Activated CD8-positive, alpha-beta memory T cell treated with anti-CD3 and anti-CD28 coated beads, Interleukin-2, amount 50 U/mL, for 24 hours (primary cell): ENCODE measurements around the gene MAN2A2.

Source experiments
- DNase-seq: peaks from one replicate; pipeline ENCODE4 v3.0.0-alpha.2; 2020; ENCODE audit errors: extremely low read depth

The MAN2A2 gene

GRCh38 chr15:90942354-90943120, 39.4 kb downstream of the MAN2A2 start:
- DNase-seq: no peak

- DNase-seq: no peak
Observed at GRCh38 chr15:90945091-90945490, 42.0 kb downstream of the MAN2A2 start.

- DNase-seq: no peak
Observed at GRCh38 chr15:90946538-90946937, 43.4 kb downstream of the MAN2A2 start.

DNA sequence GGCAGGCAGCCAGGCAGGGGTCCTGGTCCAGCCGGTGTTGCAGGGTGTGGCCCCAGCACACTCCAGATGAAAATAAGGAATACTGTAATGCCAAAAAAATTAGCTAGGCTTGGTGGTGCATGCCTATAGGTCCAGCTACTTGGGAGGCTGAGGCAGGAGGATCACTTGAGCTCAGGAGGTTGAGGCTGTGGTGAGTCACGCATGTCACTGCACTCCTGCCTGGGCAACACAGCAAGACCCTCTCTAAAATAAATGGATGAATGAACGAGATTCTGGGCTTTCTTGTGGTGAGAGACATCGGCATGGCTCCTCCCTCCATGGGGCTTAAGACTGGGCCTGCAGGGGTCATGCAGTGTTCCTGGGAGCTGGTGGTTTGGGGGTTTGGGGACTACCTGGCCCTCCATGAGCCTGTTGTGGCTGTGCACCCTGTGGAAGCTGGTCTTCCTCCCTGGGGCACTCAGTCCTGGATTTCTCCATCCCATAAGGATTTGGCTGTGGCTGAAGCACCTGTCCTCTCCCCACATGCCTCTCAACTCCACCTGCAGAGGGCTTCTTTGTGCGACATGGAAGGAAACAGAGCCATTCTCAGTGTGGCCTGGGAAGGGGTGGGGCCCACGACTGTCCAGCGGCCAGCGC, 44.0 kb downstream of the MAN2A2 start:
- DNase-seq: no peak

GRCh38 chr15:90947577-90948357, 44.7 kb downstream of the MAN2A2 start:
- no peak for DNase-seq

DNA sequence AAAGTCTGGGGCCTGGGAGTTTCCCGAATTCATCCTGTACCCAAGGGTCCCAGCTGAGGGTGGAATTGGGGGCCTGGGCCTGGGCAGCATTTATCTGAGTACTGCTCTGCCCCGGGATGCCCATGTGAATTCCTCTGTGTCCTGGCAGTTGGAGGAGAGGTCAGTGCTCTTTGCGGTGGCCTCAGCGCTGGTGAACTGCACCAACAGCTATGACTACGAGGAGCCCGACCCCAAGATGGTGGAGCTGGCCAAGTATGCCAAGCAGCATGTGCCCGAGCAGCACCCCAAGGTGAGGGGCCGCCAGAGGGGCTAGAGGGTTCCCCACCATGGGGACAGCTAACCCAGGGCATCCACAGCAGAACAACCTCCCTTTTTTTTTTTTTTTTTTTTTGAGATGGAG, 45.4 kb downstream of the MAN2A2 start:
- DNase-seq: no peak

GRCh38 chr15:90949979-90950675, 47.0 kb downstream of the MAN2A2 start:
- DNase-seq: no peak

GRCh38 chr15:90950676-90951075, 47.6 kb downstream of the MAN2A2 start:
- no peak for DNase-seq

GRCh38 chr15:90952901-90953677, 50.0 kb downstream of the MAN2A2 start:
- no peak for DNase-seq

GRCh38 chr15:90953947-90954711, 51.0 kb downstream of the MAN2A2 start:
- DNase-seq: no peak

- peak; percentile 74 for DNase-seq
Observed at GRCh38 chr15:90954712-90955623, 51.9 kb downstream of the MAN2A2 start, which contains the start of gene RCCD1. TSS of gene RCCD1 (plus strand) at chr15:90954884. CDS start at chr15:90956735, 1,851 bp downstream.

GRCh38 chr15:90955624-90956273, 52.6 kb downstream of the MAN2A2 start:
- no peak for DNase-seq

DNA sequence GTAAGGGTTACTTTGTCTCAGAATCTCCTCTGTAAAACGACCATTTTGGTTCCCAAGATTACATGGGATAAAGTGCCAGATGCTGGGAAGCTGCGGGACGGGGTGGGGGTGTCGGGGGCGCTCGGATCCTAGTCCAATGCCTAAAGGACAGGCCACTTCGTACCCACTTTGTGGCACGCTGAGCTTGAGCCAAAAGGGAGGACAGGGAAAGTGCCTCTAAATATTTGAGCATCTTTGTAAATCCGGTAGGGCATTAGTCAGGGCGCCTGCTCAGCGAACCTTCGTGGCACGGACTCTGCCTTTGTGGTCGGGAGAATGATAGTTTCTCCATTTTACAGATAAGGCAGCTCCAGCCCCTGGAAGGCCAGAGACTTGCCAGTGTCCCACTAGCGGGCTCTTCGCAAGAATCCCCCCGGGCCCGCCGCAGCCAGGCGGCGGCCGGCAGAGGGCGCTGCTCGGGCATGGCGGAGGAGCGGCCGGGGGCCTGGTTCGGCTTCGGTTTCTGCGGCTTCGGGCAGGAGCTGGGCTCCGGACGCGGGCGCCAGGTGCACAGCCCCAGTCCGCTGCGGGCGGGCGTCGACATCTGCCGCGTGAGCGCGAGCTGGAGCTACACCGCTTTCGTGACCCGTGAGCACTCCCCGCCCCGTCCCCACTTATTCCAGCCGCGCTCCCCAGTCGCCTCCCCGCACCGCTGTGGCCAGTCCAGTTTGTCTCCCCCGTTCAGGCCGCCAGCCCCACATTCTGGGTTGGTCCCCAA, 53.4 kb downstream of the MAN2A2 start:
- no peak for DNase-seq

GRCh38 chr15:90957031-90957790, 54.1 kb downstream of the MAN2A2 start:
- no peak for DNase-seq

DNA sequence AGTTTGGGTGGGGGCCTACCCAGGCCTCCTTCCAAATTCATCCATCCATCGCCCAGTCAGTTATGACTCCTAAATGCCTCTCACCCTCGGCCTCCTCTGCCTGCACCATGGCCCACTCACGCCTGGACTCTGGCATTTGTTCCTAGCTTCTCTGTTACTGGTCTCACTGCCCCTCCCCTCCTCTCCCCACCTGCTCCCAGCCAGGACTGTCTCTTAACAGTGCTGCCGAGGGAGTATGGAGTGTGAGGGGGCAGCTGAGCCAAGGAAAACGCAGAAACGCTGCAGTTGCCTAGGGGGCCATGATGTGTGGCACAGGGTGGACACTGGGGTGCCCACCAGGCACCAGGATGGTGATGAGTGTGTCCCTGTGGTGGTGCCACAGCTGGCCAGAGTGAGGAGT, 54.7 kb downstream of the MAN2A2 start:
- no peak for DNase-seq

GRCh38 chr15:90959028-90959595, 56.0 kb downstream of the MAN2A2 start:
- no peak for DNase-seq

GRCh38 chr15:90959894-90960293, 56.8 kb downstream of the MAN2A2 start:
- DNase-seq: no peak
